H1 (cell line): ENCODE measurements around the gene NOL3. TPM values are rescaled to one million over a fixed set of nuclear protein-coding genes. Genes with fewer than 3 reads are reported as not detected.
A peak's percentile ranks its signal among the peaks of the same experiment; 100 is the strongest.

Source experiments
- CTCF ChIA-PET: fragments of 300-600 bp; sonication (Branson Sonifier 250); formaldehyde crosslinking; loops from one replicate; lab custom pipeline; 2021; ENCODE audit not compliant: partially characterized antibody; lab: Charles Lee
- POLR2A ChIA-PET: fragments of 300-600 bp; sonication (Branson Sonifier 250); formaldehyde crosslinking; loops from one replicate; lab custom pipeline; 2021; ENCODE audit warnings: inconsistent platforms; ENCODE audit not compliant: partially characterized antibody; lab: Charles Lee
- DNase-seq, 2 experiments: peaks; one replicate each; pipeline versions ENCODE4 v3.0.0 to v3.0.0-alpha.2; 2010 to 2022; ENCODE audit warnings: low spot score in 2 of 2, low read depth in 1 of 2, mixed read lengths in 1 of 2
- FAIRE-seq: peaks from 2 replicates; lab custom pipeline; 2011; peaks lifted over from hg19 to GRCh38; lab: Jason Lieb, UNC
- H2AFZ ChIP-seq: 2 replicates; pipeline ENCODE4 v1.8.1; 2012; ENCODE audit warnings: low read length, inconsistent platforms
- H2AK5ac ChIP-seq: 2 replicates; pipeline ENCODE4 v1.6.1; 2013; ENCODE audit warnings: low read depth, low read length
- H2BK120ac ChIP-seq: replicated peaks from 2 replicates; pipeline ENCODE3; 2013; ENCODE audit warnings: low read depth, low read length, inconsistent platforms
- H2BK12ac ChIP-seq: 2 replicates; pipeline ENCODE4 v1.6.1; 2013; ENCODE audit warnings: low read depth, low read length
- H2BK15ac ChIP-seq: 2 replicates; pipeline ENCODE4 v1.6.1; 2013; ENCODE audit warnings: low read length
- H2BK20ac ChIP-seq: 2 replicates; pipeline ENCODE4 v1.6.1; 2013; ENCODE audit warnings: low read length
- H2BK5ac ChIP-seq: 2 replicates; pipeline ENCODE4 v1.6.1; 2013; ENCODE audit warnings: low read depth, low read length
- H3K14ac ChIP-seq: 2 replicates; pipeline ENCODE4 v1.6.1; 2013; ENCODE audit warnings: inconsistent platforms; ENCODE audit not compliant: insufficient read length
- H3K18ac ChIP-seq: 2 replicates; pipeline ENCODE4 v1.6.1; 2013; ENCODE audit warnings: low read length; ENCODE audit errors: extremely low read depth
- H3K23ac ChIP-seq: 2 replicates; pipeline ENCODE4 v1.6.1; 2013; ENCODE audit warnings: inconsistent platforms; ENCODE audit not compliant: insufficient read length
- H3K23me2 ChIP-seq: 2 replicates; pipeline ENCODE4 v1.6.1; 2013; ENCODE audit warnings: low read depth, low read length
- H3K27ac ChIP-seq: 2 replicates; pipeline ENCODE4 v1.6.1; 2011; ENCODE audit warnings: low read depth, low read length, inconsistent platforms
- H3K27me3 ChIP-seq, 4 experiments: replicated peaks in 1 of 4; 1 replicate in 1 of 4; 2 replicates in 3 of 4; pipeline versions ENCODE4 v1.6.1 to v1.8.1; 2011 to 2013; ENCODE audit warnings: low read length in 3 of 4, mild to moderate bottlenecking in 3 of 4, inconsistent platforms in 2 of 4, mixed read lengths in 2 of 4, moderate library complexity in 1 of 4; ENCODE audit not compliant: control insufficient read depth in 3 of 4, insufficient read depth in 3 of 4; ENCODE audit errors: extremely low read depth in 1 of 4
- H3K36me3 ChIP-seq, 4 experiments: 2 replicates each; pipeline versions ENCODE4 v1.6.1 to v1.8.1; 2011 to 2013; ENCODE audit warnings: mild to moderate bottlenecking in 4 of 4, low read length in 3 of 4, moderate library complexity in 2 of 4, control low read depth in 1 of 4, inconsistent platforms in 1 of 4; ENCODE audit not compliant: insufficient read depth in 4 of 4, control insufficient read depth in 2 of 4
- H3K4ac ChIP-seq: replicated peaks from 2 replicates; pipeline ENCODE3; 2013; ENCODE audit warnings: low read length, low read depth, mixed read lengths, inconsistent platforms; ENCODE audit not compliant: insufficient read length
- H3K4me1 ChIP-seq, 4 experiments: replicated peaks in 1 of 4; 1 replicate in 1 of 4; 2 replicates in 3 of 4; pipeline versions ENCODE4 v1.6.1 to v1.8.1; 2011 to 2013; ENCODE audit warnings: low read length in 3 of 4, inconsistent platforms in 2 of 4, mixed read lengths in 1 of 4; ENCODE audit not compliant: insufficient read depth in 4 of 4, control insufficient read depth in 3 of 4
- H3K4me2 ChIP-seq, 2 experiments: 2 replicates each; pipeline versions ENCODE4 v1.6.1 to v1.8.1; 2011 to 2013; ENCODE audit warnings: low read depth in 2 of 2, low read length in 2 of 2, control low read depth in 1 of 2, inconsistent platforms in 1 of 2, mild to moderate bottlenecking in 1 of 2; ENCODE audit not compliant: insufficient read depth in 1 of 2
- H3K4me3 ChIP-seq, 4 experiments: fragments of 200-600, 300-600 bp in 1 of 4; sonication (generic), shearing (Covaris generic), sonication (Bioruptor Twin) in 1 of 4; 2 replicates each; pipeline versions ENCODE4 v1.5.1 to v1.8.1; 2011 to 2016; ENCODE audit warnings: low read length in 4 of 4, low read depth in 3 of 4, control low read depth in 2 of 4, inconsistent platforms in 2 of 4, mild to moderate bottlenecking in 2 of 4, mixed read lengths in 1 of 4, moderate library complexity in 1 of 4; ENCODE audit not compliant: insufficient read depth in 2 of 4; ENCODE audit errors: extremely low read depth in 1 of 4
- H3K56ac ChIP-seq: replicated peaks from 2 replicates; pipeline ENCODE3; 2013; ENCODE audit warnings: low read depth, mild to moderate bottlenecking, mixed read lengths, low read length, inconsistent platforms; ENCODE audit not compliant: insufficient read length
- H3K79me1 ChIP-seq: 2 replicates; pipeline ENCODE4 v1.6.1; 2013; ENCODE audit warnings: low read depth, low read length, control low read depth
- H3K79me2 ChIP-seq, 2 experiments: 2 replicates each; pipeline versions ENCODE4 v1.6.1 to v1.8.1; 2012 to 2013; ENCODE audit warnings: low read length in 2 of 2, mild to moderate bottlenecking in 2 of 2, inconsistent platforms in 1 of 2; ENCODE audit not compliant: insufficient read depth in 2 of 2, control insufficient read depth in 1 of 2
- H3K9ac ChIP-seq, 4 experiments: replicated peaks in 1 of 4; 1 replicate in 1 of 4; 2 replicates in 3 of 4; pipeline versions ENCODE4 v1.6.1 to v1.8.1; 2011 to 2013; ENCODE audit warnings: low read depth in 3 of 4, low read length in 3 of 4, control low read depth in 2 of 4, mild to moderate bottlenecking in 2 of 4, moderate library complexity in 2 of 4, inconsistent platforms in 1 of 4; ENCODE audit errors: extremely low read depth in 1 of 4
- H3K9me3 ChIP-seq, 2 experiments: 2 replicates each; pipeline versions ENCODE4 v1.6.1 to v1.8.1; 2012 to 2013; ENCODE audit warnings: mild to moderate bottlenecking in 2 of 2, moderate library complexity in 2 of 2, control low read depth in 1 of 2, inconsistent platforms in 1 of 2, low read depth in 1 of 2, low read length in 1 of 2, mixed read lengths in 1 of 2; ENCODE audit not compliant: insufficient read depth in 2 of 2
- H4K20me1 ChIP-seq, 2 experiments: replicated peaks in 1 of 2; 2 replicates each; pipeline versions ENCODE3 to v1.8.1; 2011 to 2013; ENCODE audit warnings: inconsistent platforms in 2 of 2, low read length in 2 of 2, mild to moderate bottlenecking in 1 of 2; ENCODE audit not compliant: insufficient read depth in 2 of 2, control insufficient read depth in 1 of 2
- H4K5ac ChIP-seq: 2 replicates; pipeline ENCODE4 v1.6.1; 2013; ENCODE audit warnings: low read length, low read depth, mixed read lengths, inconsistent platforms; ENCODE audit not compliant: insufficient read length
- H4K8ac ChIP-seq: 2 replicates; pipeline ENCODE4 v1.8.0; 2013; ENCODE audit warnings: mild to moderate bottlenecking, moderate library complexity, low read length, inconsistent platforms; ENCODE audit not compliant: insufficient read depth; ENCODE audit errors: extremely low read depth
- H4K91ac ChIP-seq: replicated peaks from 2 replicates; pipeline ENCODE3; 2013; ENCODE audit warnings: low read length, mixed read lengths, inconsistent platforms; ENCODE audit not compliant: insufficient read length
- ASH2L ChIP-seq: fragments of 200-600, 300-600 bp; sonication (generic); IDR thresholded peaks from one replicate; pipeline ENCODE4 v1.7.1; 2017; ENCODE audit warnings: low read length
- BRCA1 ChIP-seq: IDR thresholded peaks from 2 replicates; pipeline ENCODE4 v1.6.1; 2012; ENCODE audit warnings: low read depth, low read length, improper control_type of control experiment
- CBX8 ChIP-seq: fragments of 300-800, 300-1000 bp; sonication (generic); IDR thresholded peaks from 2 replicates; pipeline ENCODE4 v1.7.1; 2016; ENCODE audit warnings: low read depth, low read length, borderline replicate concordance
- CTBP2 ChIP-seq: IDR thresholded peaks from 2 replicates; pipeline ENCODE4 v1.7.0; 2011; ENCODE audit warnings: borderline replicate concordance, mild to moderate bottlenecking, moderate library complexity, mixed read lengths, low read length; ENCODE audit not compliant: insufficient read depth, insufficient read length
- EZH2 ChIP-seq: fragments of 200-600 bp; sonication (generic); IDR thresholded peaks from 2 replicates; pipeline ENCODE4 v1.7.1; 2012; ENCODE audit warnings: low read depth, mild to moderate bottlenecking, moderate library complexity, low read length, inconsistent platforms; ENCODE audit not compliant: severe bottlenecking
- MAX ChIP-seq: IDR thresholded peaks from 2 replicates; pipeline ENCODE4 v1.6.1; 2012; ENCODE audit warnings: inconsistent platforms
- RBBP5 ChIP-seq: IDR thresholded peaks from 2 replicates; pipeline ENCODE4 v1.7.1; 2012; ENCODE audit warnings: low read depth, mild to moderate bottlenecking, inconsistent platforms, low read length, moderate library complexity, borderline replicate concordance
- SAP30 ChIP-seq: fragments of 300-600 bp; sonication (generic); IDR thresholded peaks from 2 replicates; pipeline ENCODE4 v1.7.1; 2012; ENCODE audit warnings: low read length, moderate library complexity, mild to moderate bottlenecking, inconsistent platforms; ENCODE audit not compliant: insufficient read depth, insufficient replicate concordance
- WGBS, 2 experiments: shearing (Covaris generic) in 1 of 2; methylation state at CpG; one replicate each; pipeline versions ENCODE4 v1.1.6 to v1.1.7; 2013 to 2015; ENCODE audit warnings: low lambda C conversion rate in 2 of 2, mixed read lengths in 2 of 2, inconsistent platforms in 1 of 2, low coverage in 1 of 2, missing lambda C conversion rate in 1 of 2; ENCODE audit not compliant: insufficient replicate concordance in 2 of 2, insufficient coverage in 1 of 2, insufficient read length in 1 of 2; ENCODE audit errors: extremely low coverage in 1 of 2, missing lambda C conversion rate in 1 of 2; 5-methylcytosine and 5-hydroxymethylcytosine counted together
- polyA plus RNA-seq, 7 experiments: library from polyadenylated mRNA; depleted of rRNA in 3 of 7; stranded (reverse) in 5 of 7; unstranded in 2 of 7; fragments of >200 nt in 5 of 7; fragments of 200-250 nt in 2 of 7; gene quantifications; 1 replicate in 5 of 7; 2 replicates in 1 of 7; 4 replicates in 1 of 7; pipeline versions ENCODE4 v1.2.1 to v1.2.3, GENCODE V29; 2011 to 2013; ENCODE audit warnings: missing spikeins in 2 of 7, mixed read lengths in 2 of 7
- total RNA-seq: library from RNA; stranded (reverse); fragmentation: NEBNext Ultra II Directional; extraction: Animal tissue kit (Norgen Biotek cat#: 25700); gene quantifications from 2 replicates; pipeline ENCODE4 v1.2.1, GENCODE V29; 2021

The NOL3 gene
- total and polyA plus RNA-seq, 2 of the 8 experiments (the other 6 are each of a cell fraction or from before 2014, with no cell fraction given), result 2.2 to 4.6 TPM

GRCh38 chr16:67202956-67203493 is 32.7 kb downstream of the NOL3 start:
- no peak for FAIRE-seq
- no peak overlapping the region for H2BK5ac ChIP-seq
- no peak overlapping the region for H2BK20ac ChIP-seq
- H3K27ac ChIP-seq, result no peak overlapping the region
- H3K4me1 ChIP-seq, result peaks cover 0 to 20% (median 8%) of the 10 kb centered on the region in 4 experiments; a peak in 5 of 7 replicates
- H3K4me2 ChIP-seq, result no peak overlapping the region
- no peak overlapping the region for H3K56ac ChIP-seq
- peak overlapping the region; percentile 51; the same call in 1 of the 2 replicates for H4K8ac ChIP-seq
- H3K4me3 ChIP-seq, result no peak overlapping the region
- H3K9me3 ChIP-seq, result no peaks in the 10 kb centered on the region
- H2BK120ac ChIP-seq, result no peak overlapping the region
- peaks cover 0 to 3% (median under 1%) of the 10 kb centered on the region in 4 experiments; a peak in 4 of 8 replicates for H3K36me3 ChIP-seq
- peaks cover 6% of the 10 kb centered on the region; the same call in 1 of the 2 replicates for H3K23me2 ChIP-seq
- no peaks in the 10 kb centered on the region for H3K79me1 ChIP-seq
- no peak overlapping the region for H3K23ac ChIP-seq
- no peak overlapping the region for H2BK12ac ChIP-seq
- H3K14ac ChIP-seq, result no peak overlapping the region
- no peak overlapping the region for H3K9ac ChIP-seq
- POLR2A ChIA-PET, result interaction anchor here (0.9 to 5.4 kb wide), 4 partner anchors 11 to 40 kb away, joined by 3 to 19 read pairs (median 12); partner anchors contain the start of genes MATCAP1 and TMEM208
- no peak overlapping the region for H2AFZ ChIP-seq
- 92% methylated on average over 17 of the region's 23 CpGs; no CpG with 5 or more reads in 1 of the 2 experiments for WGBS, 2 experiments
- H2BK15ac ChIP-seq, result no peak overlapping the region
- H2AK5ac ChIP-seq, result no peak overlapping the region
- no peak overlapping the region for H4K91ac ChIP-seq
- H4K20me1 ChIP-seq, result peaks cover 0 to 3% of the 10 kb centered on the region in 2 experiments
- H3K79me2 ChIP-seq, result no peaks in the 10 kb centered on the region
- TF ChIP-seq MAX (no peak), SAP30 (no peak), BRCA1 (no peak), ASH2L (no peak), CTBP2 (no peak), RBBP5 (no peak), CBX8 (no peak), EZH2 (no peak)
- no peak for DNase-seq
- no peak overlapping the region for H4K5ac ChIP-seq
- CTCF ChIA-PET, result interaction anchor here (0.8 to 7.5 kb wide), 15 partner anchors 9 to 308 kb away, joined by 3 to 78 read pairs (median 4); partner anchors contain the start of genes E2F4, EXOC3L1, MATCAP1 and NOL3
- no peaks in the 10 kb centered on the region for H3K27me3 ChIP-seq
- no peak overlapping the region for H3K4ac ChIP-seq
- no peak overlapping the region for H3K18ac ChIP-seq
